H1 (cell line): ENCODE measurements around the gene CEP192. TPM values are rescaled to one million over a fixed set of nuclear protein-coding genes. Genes with fewer than 3 reads are reported as not detected.

Experiments used
- CTCF ChIA-PET: fragments of 300-600 bp; sonication (Branson Sonifier 250); formaldehyde crosslinking; loops from one replicate; lab custom pipeline; 2021; ENCODE audit not compliant: partially characterized antibody; lab: Charles Lee
- POLR2A ChIA-PET: fragments of 300-600 bp; sonication (Branson Sonifier 250); formaldehyde crosslinking; loops from one replicate; lab custom pipeline; 2021; ENCODE audit warnings: inconsistent platforms; ENCODE audit not compliant: partially characterized antibody; lab: Charles Lee
- DNase-seq, 2 experiments: peaks; one replicate each; pipeline versions ENCODE4 v3.0.0 to v3.0.0-alpha.2; 2010 to 2022; ENCODE audit warnings: low spot score in 2 of 2, low read depth in 1 of 2, mixed read lengths in 1 of 2
- FAIRE-seq: peaks from 2 replicates; lab custom pipeline; 2011; peaks lifted over from hg19 to GRCh38; lab: Jason Lieb, UNC
- H2AFZ ChIP-seq: 2 replicates; pipeline ENCODE4 v1.8.1; 2012; ENCODE audit warnings: low read length, inconsistent platforms
- H2AK5ac ChIP-seq: 2 replicates; pipeline ENCODE4 v1.6.1; 2013; ENCODE audit warnings: low read depth, low read length
- H2BK120ac ChIP-seq: replicated peaks from 2 replicates; pipeline ENCODE3; 2013; ENCODE audit warnings: low read depth, low read length, inconsistent platforms
- H2BK12ac ChIP-seq: 2 replicates; pipeline ENCODE4 v1.6.1; 2013; ENCODE audit warnings: low read depth, low read length
- H2BK15ac ChIP-seq: 2 replicates; pipeline ENCODE4 v1.6.1; 2013; ENCODE audit warnings: low read length
- H2BK20ac ChIP-seq: 2 replicates; pipeline ENCODE4 v1.6.1; 2013; ENCODE audit warnings: low read length
- H2BK5ac ChIP-seq: 2 replicates; pipeline ENCODE4 v1.6.1; 2013; ENCODE audit warnings: low read depth, low read length
- H3K14ac ChIP-seq: 2 replicates; pipeline ENCODE4 v1.6.1; 2013; ENCODE audit warnings: inconsistent platforms; ENCODE audit not compliant: insufficient read length
- H3K18ac ChIP-seq: 2 replicates; pipeline ENCODE4 v1.6.1; 2013; ENCODE audit warnings: low read length; ENCODE audit errors: extremely low read depth
- H3K23ac ChIP-seq: 2 replicates; pipeline ENCODE4 v1.6.1; 2013; ENCODE audit warnings: inconsistent platforms; ENCODE audit not compliant: insufficient read length
- H3K23me2 ChIP-seq: 2 replicates; pipeline ENCODE4 v1.6.1; 2013; ENCODE audit warnings: low read depth, low read length
- H3K27ac ChIP-seq: 2 replicates; pipeline ENCODE4 v1.6.1; 2011; ENCODE audit warnings: low read depth, low read length, inconsistent platforms
- H3K27me3 ChIP-seq, 4 experiments: replicated peaks in 1 of 4; 1 replicate in 1 of 4; 2 replicates in 3 of 4; pipeline versions ENCODE4 v1.6.1 to v1.8.1; 2011 to 2013; ENCODE audit warnings: low read length in 3 of 4, mild to moderate bottlenecking in 3 of 4, inconsistent platforms in 2 of 4, mixed read lengths in 2 of 4, moderate library complexity in 1 of 4; ENCODE audit not compliant: control insufficient read depth in 3 of 4, insufficient read depth in 3 of 4; ENCODE audit errors: extremely low read depth in 1 of 4
- H3K36me3 ChIP-seq, 4 experiments: 2 replicates each; pipeline versions ENCODE4 v1.6.1 to v1.8.1; 2011 to 2013; ENCODE audit warnings: mild to moderate bottlenecking in 4 of 4, low read length in 3 of 4, moderate library complexity in 2 of 4, control low read depth in 1 of 4, inconsistent platforms in 1 of 4; ENCODE audit not compliant: insufficient read depth in 4 of 4, control insufficient read depth in 2 of 4
- H3K4ac ChIP-seq: replicated peaks from 2 replicates; pipeline ENCODE3; 2013; ENCODE audit warnings: low read length, low read depth, mixed read lengths, inconsistent platforms; ENCODE audit not compliant: insufficient read length
- H3K4me1 ChIP-seq, 4 experiments: replicated peaks in 1 of 4; 1 replicate in 1 of 4; 2 replicates in 3 of 4; pipeline versions ENCODE4 v1.6.1 to v1.8.1; 2011 to 2013; ENCODE audit warnings: low read length in 3 of 4, inconsistent platforms in 2 of 4, mixed read lengths in 1 of 4; ENCODE audit not compliant: insufficient read depth in 4 of 4, control insufficient read depth in 3 of 4
- H3K4me2 ChIP-seq, 2 experiments: 2 replicates each; pipeline versions ENCODE4 v1.6.1 to v1.8.1; 2011 to 2013; ENCODE audit warnings: low read depth in 2 of 2, low read length in 2 of 2, control low read depth in 1 of 2, inconsistent platforms in 1 of 2, mild to moderate bottlenecking in 1 of 2; ENCODE audit not compliant: insufficient read depth in 1 of 2
- H3K4me3 ChIP-seq, 4 experiments: fragments of 200-600, 300-600 bp in 1 of 4; sonication (generic), shearing (Covaris generic), sonication (Bioruptor Twin) in 1 of 4; 2 replicates each; pipeline versions ENCODE4 v1.5.1 to v1.8.1; 2011 to 2016; ENCODE audit warnings: low read length in 4 of 4, low read depth in 3 of 4, control low read depth in 2 of 4, inconsistent platforms in 2 of 4, mild to moderate bottlenecking in 2 of 4, mixed read lengths in 1 of 4, moderate library complexity in 1 of 4; ENCODE audit not compliant: insufficient read depth in 2 of 4; ENCODE audit errors: extremely low read depth in 1 of 4
- H3K56ac ChIP-seq: replicated peaks from 2 replicates; pipeline ENCODE3; 2013; ENCODE audit warnings: low read depth, mild to moderate bottlenecking, mixed read lengths, low read length, inconsistent platforms; ENCODE audit not compliant: insufficient read length
- H3K79me1 ChIP-seq: 2 replicates; pipeline ENCODE4 v1.6.1; 2013; ENCODE audit warnings: low read depth, low read length, control low read depth
- H3K79me2 ChIP-seq, 2 experiments: 2 replicates each; pipeline versions ENCODE4 v1.6.1 to v1.8.1; 2012 to 2013; ENCODE audit warnings: low read length in 2 of 2, mild to moderate bottlenecking in 2 of 2, inconsistent platforms in 1 of 2; ENCODE audit not compliant: insufficient read depth in 2 of 2, control insufficient read depth in 1 of 2
- H3K9ac ChIP-seq, 4 experiments: replicated peaks in 1 of 4; 1 replicate in 1 of 4; 2 replicates in 3 of 4; pipeline versions ENCODE4 v1.6.1 to v1.8.1; 2011 to 2013; ENCODE audit warnings: low read depth in 3 of 4, low read length in 3 of 4, control low read depth in 2 of 4, mild to moderate bottlenecking in 2 of 4, moderate library complexity in 2 of 4, inconsistent platforms in 1 of 4; ENCODE audit errors: extremely low read depth in 1 of 4
- H3K9me3 ChIP-seq, 2 experiments: 2 replicates each; pipeline versions ENCODE4 v1.6.1 to v1.8.1; 2012 to 2013; ENCODE audit warnings: mild to moderate bottlenecking in 2 of 2, moderate library complexity in 2 of 2, control low read depth in 1 of 2, inconsistent platforms in 1 of 2, low read depth in 1 of 2, low read length in 1 of 2, mixed read lengths in 1 of 2; ENCODE audit not compliant: insufficient read depth in 2 of 2
- H4K20me1 ChIP-seq, 2 experiments: replicated peaks in 1 of 2; 2 replicates each; pipeline versions ENCODE3 to v1.8.1; 2011 to 2013; ENCODE audit warnings: inconsistent platforms in 2 of 2, low read length in 2 of 2, mild to moderate bottlenecking in 1 of 2; ENCODE audit not compliant: insufficient read depth in 2 of 2, control insufficient read depth in 1 of 2
- H4K5ac ChIP-seq: 2 replicates; pipeline ENCODE4 v1.6.1; 2013; ENCODE audit warnings: low read length, low read depth, mixed read lengths, inconsistent platforms; ENCODE audit not compliant: insufficient read length
- H4K8ac ChIP-seq: 2 replicates; pipeline ENCODE4 v1.8.0; 2013; ENCODE audit warnings: mild to moderate bottlenecking, moderate library complexity, low read length, inconsistent platforms; ENCODE audit not compliant: insufficient read depth; ENCODE audit errors: extremely low read depth
- H4K91ac ChIP-seq: replicated peaks from 2 replicates; pipeline ENCODE3; 2013; ENCODE audit warnings: low read length, mixed read lengths, inconsistent platforms; ENCODE audit not compliant: insufficient read length
- WGBS, 2 experiments: shearing (Covaris generic) in 1 of 2; methylation state at CpG; one replicate each; pipeline versions ENCODE4 v1.1.6 to v1.1.7; 2013 to 2015; ENCODE audit warnings: low lambda C conversion rate in 2 of 2, mixed read lengths in 2 of 2, inconsistent platforms in 1 of 2, low coverage in 1 of 2, missing lambda C conversion rate in 1 of 2; ENCODE audit not compliant: insufficient replicate concordance in 2 of 2, insufficient coverage in 1 of 2, insufficient read length in 1 of 2; ENCODE audit errors: extremely low coverage in 1 of 2, missing lambda C conversion rate in 1 of 2; 5-methylcytosine and 5-hydroxymethylcytosine counted together
- polyA plus RNA-seq, 7 experiments: library from polyadenylated mRNA; depleted of rRNA in 3 of 7; stranded (reverse) in 5 of 7; unstranded in 2 of 7; fragments of >200 nt in 5 of 7; fragments of 200-250 nt in 2 of 7; gene quantifications; 1 replicate in 5 of 7; 2 replicates in 1 of 7; 4 replicates in 1 of 7; pipeline versions ENCODE4 v1.2.1 to v1.2.3, GENCODE V29; 2011 to 2013; ENCODE audit warnings: missing spikeins in 2 of 7, mixed read lengths in 2 of 7
- total RNA-seq: library from RNA; stranded (reverse); fragmentation: NEBNext Ultra II Directional; extraction: Animal tissue kit (Norgen Biotek cat#: 25700); gene quantifications from 2 replicates; pipeline ENCODE4 v1.2.1, GENCODE V29; 2021

Gene CEP192
- total and polyA plus RNA-seq, 2 of the 8 experiments (the other 6 are each of a cell fraction or from before 2014, with no cell fraction given) = 13.4 to 23.1 TPM

GRCh38 chr18:13025233-13025632 is 34.1 kb downstream of the CEP192 start:
- no peak overlapping the region for H2AK5ac ChIP-seq
- H4K20me1 ChIP-seq = peaks cover 0 to 4% of the 10 kb centered on the region in 2 experiments
- no peak overlapping the region for H2BK5ac ChIP-seq
- H3K36me3 ChIP-seq = peaks cover 3 to 27% (median 5%) of the 10 kb centered on the region in 4 experiments; a peak in 7 of 8 replicates
- no peak overlapping the region for H3K23ac ChIP-seq
- H3K27me3 ChIP-seq = no peaks in the 10 kb centered on the region
- peak overlapping the region; percentile 68; the same call in 1 of the 2 replicates for H4K8ac ChIP-seq
- ChIA-PET POLR2A (no interaction called here), CTCF (no interaction called here)
- H2BK12ac ChIP-seq = no peak overlapping the region
- H3K79me2 ChIP-seq = peaks cover 0 to 6% of the 10 kb centered on the region in 2 experiments; a peak in 1 of 4 replicates
- H3K23me2 ChIP-seq = no peaks in the 10 kb centered on the region
- no peak overlapping the region for H3K27ac ChIP-seq
- no peak overlapping the region for H2AFZ ChIP-seq
- no peak overlapping the region for H3K56ac ChIP-seq
- H2BK15ac ChIP-seq = no peak overlapping the region
- DNase-seq (no peak), FAIRE-seq (no peak)
- no peak overlapping the region for H3K14ac ChIP-seq
- no peak overlapping the region for H3K4me3 ChIP-seq
- no peaks in the 10 kb centered on the region for H3K9me3 ChIP-seq
- H3K79me1 ChIP-seq = no peaks in the 10 kb centered on the region
- H2BK120ac ChIP-seq = no peak overlapping the region
- H4K5ac ChIP-seq = no peak overlapping the region
- 91% methylated on average over 2 of the region's 2 CpGs; no CpG with 5 or more reads in 1 of the 2 experiments for WGBS, 2 experiments
- H3K4me2 ChIP-seq = no peak overlapping the region
- H3K9ac ChIP-seq = no peak overlapping the region
- H3K4ac ChIP-seq = no peak overlapping the region
- H3K4me1 ChIP-seq = no peaks in the 10 kb centered on the region
- H2BK20ac ChIP-seq = no peak overlapping the region
- H4K91ac ChIP-seq = no peak overlapping the region
- no peak overlapping the region for H3K18ac ChIP-seq
